HG03571 (cell line): Measurements from ENCODE around the gene RELN.

Experiments used
- ATAC-seq: cut with Tn5 transposase; IDR thresholded peaks from one replicate; pipeline ENCODE4 v1.9.1; 2021; ENCODE audit not compliant: unreplicated experiment

The RELN gene

GRCh38 chr7:103690242-103690974, 299.1 kb downstream of the RELN start:
- no peak for ATAC-seq

- ATAC-seq: no peak
Observed at GRCh38 chr7:103689255-103689654, 300.2 kb downstream of the RELN start.

GRCh38 chr7:103687951-103688350, 301.5 kb downstream of the RELN start:
- ATAC-seq: no peak

- ATAC-seq: no peak
Observed at GRCh38 chr7:103687272-103687671, 302.2 kb downstream of the RELN start.

DNA sequence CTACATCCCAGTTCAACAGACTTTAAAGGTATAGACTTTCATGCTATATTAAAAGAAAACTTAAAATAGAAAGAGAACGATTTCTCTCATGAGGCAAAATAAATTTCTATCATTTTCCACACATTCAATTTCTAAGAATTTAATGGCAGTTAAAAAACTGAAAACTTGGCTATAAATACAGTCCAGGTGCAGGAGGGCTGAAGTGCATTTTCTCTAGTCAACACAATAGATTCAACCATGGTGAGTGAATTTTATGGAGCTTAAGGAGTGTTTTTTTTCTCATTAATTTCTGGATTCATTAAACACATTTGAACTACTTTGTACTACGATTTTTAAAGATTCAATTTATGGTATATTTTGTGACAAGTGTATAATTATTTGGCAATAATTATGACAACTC, 302.7 kb downstream of the RELN start:
- no peak for ATAC-seq

GRCh38 chr7:103686064-103686463, 303.4 kb downstream of the RELN start:
- no peak for ATAC-seq

GRCh38 chr7:103685646-103686045, 303.8 kb downstream of the RELN start:
- ATAC-seq: no peak

DNA sequence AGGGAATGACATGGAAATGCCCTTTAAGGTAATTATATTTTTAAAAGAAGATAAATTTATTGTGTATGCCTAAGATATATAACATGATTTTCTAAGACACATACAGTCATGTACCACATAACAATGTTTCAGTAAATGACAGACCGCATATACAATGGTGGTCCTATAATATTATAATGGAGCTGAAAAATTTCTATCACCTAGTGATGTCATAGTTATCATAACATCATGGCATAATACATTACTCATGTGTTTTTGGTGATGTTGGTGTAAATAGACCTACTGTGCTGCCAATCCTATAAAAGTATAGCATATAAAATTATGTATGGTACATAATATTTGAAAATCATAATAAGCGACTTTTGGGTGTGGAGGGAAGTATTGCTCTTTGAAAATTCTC, 306.1 kb downstream of the RELN start:
- ATAC-seq: no peak

- no peak for ATAC-seq
Observed at GRCh38 chr7:103680161-103681144, 309.0 kb downstream of the RELN start.

DNA sequence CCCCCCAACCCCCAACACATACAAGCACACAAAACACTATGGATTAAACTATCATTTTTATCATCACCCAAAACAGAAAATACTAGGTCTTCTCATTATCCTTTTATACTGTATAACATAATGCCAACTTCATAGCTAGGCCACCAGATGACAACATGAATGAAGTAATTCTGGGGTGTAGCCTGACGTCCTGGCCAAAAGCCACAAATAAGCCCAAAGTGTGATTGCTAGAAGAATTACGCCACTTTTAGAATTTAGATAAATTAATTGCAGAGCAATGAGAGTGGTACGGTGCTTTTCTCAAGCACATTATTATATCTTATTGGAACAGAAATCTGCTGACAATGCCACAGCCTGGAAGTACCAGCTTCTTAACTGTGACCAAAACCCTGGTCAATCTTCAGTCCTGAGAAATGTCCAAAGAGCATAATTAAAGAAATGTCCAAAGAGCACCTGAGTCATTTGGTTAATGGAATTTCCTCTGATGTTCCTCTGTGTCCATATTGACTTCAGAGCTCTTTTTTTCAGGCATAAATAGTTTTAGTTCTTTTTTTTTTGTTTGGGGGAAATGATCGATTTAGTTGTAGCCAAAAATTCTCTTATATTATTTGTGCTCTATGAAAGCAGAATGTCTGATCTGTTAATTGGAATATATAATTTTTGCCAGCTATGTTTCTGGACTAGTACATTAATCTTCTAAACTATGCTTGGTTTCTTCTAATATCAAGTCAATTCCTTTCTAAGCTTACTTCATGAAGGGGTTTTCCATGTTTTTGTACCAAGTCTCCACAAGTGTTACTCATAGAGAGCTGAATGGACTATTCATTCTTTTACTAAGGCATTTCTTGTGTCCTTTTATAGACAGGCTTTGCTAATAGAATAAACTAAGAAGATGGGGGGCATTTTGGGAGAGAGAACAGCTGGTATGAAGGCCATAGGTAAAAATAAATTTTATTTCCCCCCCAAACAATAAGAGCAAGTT, 310.0 kb downstream of the RELN start:
- no peak for ATAC-seq

DNA sequence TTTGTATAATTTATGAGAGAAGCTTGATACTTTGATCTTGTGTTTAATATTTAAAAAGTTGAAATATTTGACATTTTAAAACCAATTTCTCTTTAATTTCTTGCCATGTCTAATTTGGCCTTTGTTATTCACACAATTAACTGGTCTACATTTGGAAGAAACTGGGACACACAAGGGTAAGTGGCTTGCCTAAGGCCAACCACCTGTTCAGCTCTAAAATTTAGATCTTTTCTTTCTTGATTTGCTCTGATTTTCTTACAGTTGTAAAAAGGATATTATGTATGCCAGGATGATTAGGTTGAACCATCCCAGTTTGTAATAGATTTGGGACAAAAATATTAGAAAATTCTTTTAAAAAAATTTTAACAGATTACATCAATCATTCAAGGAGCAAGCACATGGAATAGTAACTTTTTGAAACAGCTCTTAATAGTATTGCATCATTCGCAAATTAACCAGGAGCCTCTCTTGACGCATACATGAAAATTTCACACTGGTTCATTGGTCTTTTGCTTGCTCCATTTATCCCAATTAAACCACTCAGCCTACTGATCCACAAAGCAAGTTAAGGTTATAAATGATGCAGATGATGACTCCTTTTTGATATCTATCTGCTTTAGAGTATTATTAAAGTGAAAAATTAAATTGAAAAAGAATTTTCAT, 321.0 kb downstream of the RELN start:
- no peak for ATAC-seq

DNA sequence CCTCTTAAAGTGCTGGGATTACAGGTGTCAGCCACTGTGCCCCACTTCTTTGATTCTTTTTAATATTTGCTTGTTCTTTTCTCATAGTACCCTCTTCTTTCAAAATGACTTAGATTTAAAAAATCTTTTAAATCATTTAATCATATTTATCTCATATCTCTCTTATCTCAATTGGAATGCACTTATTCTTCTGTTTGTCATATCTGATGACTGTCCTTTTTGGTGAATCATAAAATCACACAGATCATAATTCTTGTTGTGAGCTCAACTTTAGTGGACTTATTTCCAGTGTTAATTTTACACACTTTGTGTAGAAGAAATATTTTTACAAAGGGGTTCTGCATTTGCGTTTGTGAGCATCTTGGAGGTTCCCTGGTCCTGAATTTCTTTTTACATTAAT, 323.1 kb downstream of the RELN start:
- ATAC-seq: no peak

GRCh38 chr7:103664577-103664976, 324.9 kb downstream of the RELN start:
- no peak for ATAC-seq

DNA sequence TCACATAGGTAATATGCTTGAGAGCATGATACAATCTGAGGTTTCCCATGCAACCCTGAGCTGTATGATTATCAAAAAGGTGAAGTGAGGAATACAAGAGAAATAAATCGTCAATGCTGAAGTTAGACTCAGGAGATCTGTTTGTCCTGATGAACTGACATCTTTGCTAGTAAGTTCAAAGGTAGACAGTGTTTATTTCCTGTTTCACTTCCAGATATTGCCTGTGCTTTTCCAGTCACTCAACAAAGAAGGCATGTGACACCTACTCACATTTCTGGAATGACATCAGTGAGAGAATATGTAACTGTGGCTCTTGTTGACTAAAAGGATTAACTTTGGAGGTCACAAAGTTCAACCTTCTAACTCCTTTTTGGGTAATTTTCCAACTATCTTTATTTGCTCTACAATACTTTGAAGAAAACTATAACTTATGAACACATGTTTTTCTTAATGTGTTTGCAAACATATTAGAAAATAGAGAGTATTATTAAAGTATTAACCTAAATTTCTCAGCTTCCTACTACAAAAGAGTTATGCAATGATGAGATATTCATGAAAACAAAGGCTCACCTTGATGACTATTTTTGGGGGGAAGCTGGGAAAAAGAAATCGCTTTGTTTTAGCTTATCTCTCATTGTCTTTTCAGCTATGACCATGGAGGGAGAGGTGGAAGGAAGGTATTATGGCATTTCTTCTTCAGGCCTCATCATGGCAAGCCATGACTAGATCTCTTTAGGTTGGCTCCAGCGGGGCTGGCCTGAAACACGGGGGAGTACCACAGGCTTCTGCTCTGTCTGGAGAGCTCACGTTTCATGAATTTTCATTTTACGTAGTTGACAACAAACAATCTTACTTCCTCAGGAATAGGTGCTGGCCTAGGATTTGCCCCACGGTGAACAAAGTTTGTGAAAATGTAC, 328.7 kb downstream of the RELN start:
- no peak for ATAC-seq

GRCh38 chr7:103658055-103659005, 331.1 kb downstream of the RELN start:
- no peak for ATAC-seq

GRCh38 chr7:103657474-103657894, 332.0 kb downstream of the RELN start:
- no peak for ATAC-seq

- ATAC-seq: no peak
Observed at GRCh38 chr7:103656221-103656620, 333.2 kb downstream of the RELN start.
